ENCODE data around the gene MFAP2.
A peak's percentile ranks its signal among the peaks of the same experiment; 100 is the strongest.

The MFAP2 gene

GRCh38 chr1:16980473-16981268 lies at the start of gene MFAP2:
Gene MFAP2, minus strand, starts transcription at chr1:16980620. Its CDS starts 2,347 bp downstream, at chr1:16978273.
- DNase-seq (ENCODE audit: low read depth in 4 of 4, low spot score in 1 of 4) = no peak

- DNase-seq (ENCODE audit: low read depth in 4 of 4, low spot score in 1 of 4) = no peak
Observed at GRCh38 chr1:17030206-17030605, 49.8 kb upstream of the MFAP2 start.

GRCh38 chr1:17028662-17029188 lies 48.3 kb upstream of the MFAP2 start:
- DNase-seq (ENCODE audit: low read depth in 4 of 4, low spot score in 1 of 4) = no peak

GRCh38 chr1:17027900-17028299 lies 47.5 kb upstream of the MFAP2 start:
- DNase-seq (ENCODE audit: low read depth in 4 of 4, low spot score in 1 of 4) = no peak

GRCh38 chr1:17027403-17027802 lies 47.0 kb upstream of the MFAP2 start:
- DNase-seq (ENCODE audit: low read depth in 4 of 4, low spot score in 1 of 4) = no peak

GRCh38 chr1:17024721-17025120 lies 44.3 kb upstream of the MFAP2 start:
- no peak for DNase-seq (ENCODE audit: low read depth in 4 of 4, low spot score in 1 of 4)

GRCh38 chr1:17023573-17023972 lies 43.2 kb upstream of the MFAP2 start:
- no peak for DNase-seq (ENCODE audit: low read depth in 4 of 4, low spot score in 1 of 4)

- DNase-seq (ENCODE audit: low read depth in 4 of 4, low spot score in 1 of 4) = no peak
Observed at GRCh38 chr1:17023102-17023501, 42.7 kb upstream of the MFAP2 start.

GRCh38 chr1:17021896-17022295 lies 41.5 kb upstream of the MFAP2 start:
- DNase-seq (ENCODE audit: low read depth in 4 of 4, low spot score in 1 of 4) = no peak

- DNase-seq (ENCODE audit: low read depth in 4 of 4, low spot score in 1 of 4) = no peak
Observed at GRCh38 chr1:17020502-17020901, 40.1 kb upstream of the MFAP2 start.

- DNase-seq (ENCODE audit: low read depth in 4 of 4, low spot score in 1 of 4) = no peak
Observed at GRCh38 chr1:17018849-17019248, 38.4 kb upstream of the MFAP2 start.

GRCh38 chr1:17017435-17017834 lies 37.0 kb upstream of the MFAP2 start:
- no peak for DNase-seq (ENCODE audit: low read depth in 4 of 4, low spot score in 1 of 4)

- no peak for DNase-seq (ENCODE audit: low read depth in 4 of 4, low spot score in 1 of 4)
Observed at GRCh38 chr1:17016317-17016661, 35.9 kb upstream of the MFAP2 start.

GRCh38 chr1:17014671-17015567 lies 34.5 kb upstream of the MFAP2 start:
- DNase-seq (ENCODE audit: low read depth in 4 of 4, low spot score in 1 of 4) = no peak

- no peak for DNase-seq (ENCODE audit: low read depth in 4 of 4, low spot score in 1 of 4)
Observed at GRCh38 chr1:17013491-17014320, 33.3 kb upstream of the MFAP2 start.

- DNase-seq (ENCODE audit: low read depth in 4 of 4, low spot score in 1 of 4) = no peak
Observed at GRCh38 chr1:17012775-17013490, 32.5 kb upstream of the MFAP2 start.

- DNase-seq (ENCODE audit: low read depth in 4 of 4, low spot score in 1 of 4) = peak; percentile 59 to 78 (median 69)
Observed at GRCh38 chr1:17011439-17012307, 31.3 kb upstream of the MFAP2 start, which contains the start of gene ATP13A2. Gene ATP13A2, minus strand, starts transcription at chr1:17011928. Its CDS starts 190 bp downstream, at chr1:17011738.

GRCh38 chr1:17011092-17011438 lies 30.6 kb upstream of the MFAP2 start:
- DNase-seq (ENCODE audit: low read depth in 4 of 4, low spot score in 1 of 4) = no peak

GRCh38 chr1:17009706-17010105 lies 29.3 kb upstream of the MFAP2 start:
- DNase-seq (ENCODE audit: low read depth in 4 of 4, low spot score in 1 of 4) = no peak
